Measurements from ENCODE around the gene KCNQ2.

Gene KCNQ2

DNA sequence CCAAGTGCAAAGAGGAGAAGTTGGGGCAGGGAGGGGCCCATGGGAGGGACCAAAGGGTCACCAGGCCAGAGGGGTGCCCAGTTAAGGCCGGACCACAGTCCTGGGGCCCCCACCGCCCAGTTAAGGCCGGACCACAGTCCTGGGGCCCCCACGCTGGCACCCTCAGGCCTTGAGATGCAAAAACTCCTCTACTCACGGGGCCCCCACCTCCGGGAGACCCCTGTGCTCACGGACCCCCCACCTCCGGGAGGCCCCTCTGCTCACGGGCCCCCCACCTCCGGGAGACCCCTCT, 16.9 kb downstream of the KCNQ2 start:
- DNase-seq (no peak), ATAC-seq (ENCODE audit: insufficient read depth, low read depth) (no peak)
- Histone ChIP-seq H4K20me1 (ENCODE audit: insufficient read depth, low read length) (peaks cover 34% of the 10 kb centered on the region), H3K4me1 (ENCODE audit: insufficient read depth, low read length) (peaks cover 6% of the 10 kb centered on the region), H2AFZ (ENCODE audit: low read depth, low read length) (no peak overlapping the region), H3K9me3 (ENCODE audit: insufficient read depth, low read length, severe bottlenecking) (no peaks in the 10 kb centered on the region), H3K4me2 (ENCODE audit: insufficient read depth, low read length) (no peak overlapping the region), H3K79me2 (ENCODE audit: insufficient read depth, low read length) (no peaks in the 10 kb centered on the region), H3K9ac (ENCODE audit: low read depth, low read length) (no peak overlapping the region), H3K36me3 (ENCODE audit: insufficient read depth, low read length) (no peaks in the 10 kb centered on the region), H3K27me3 (ENCODE audit: insufficient read depth, low read length, poor library complexity) (no peaks in the 10 kb centered on the region), H3K27ac (ENCODE audit: low read length) (no peak overlapping the region), H3K4me3 (ENCODE audit: low read depth in 1 of 2, low read length in 2 of 2) (no peak overlapping the region)
- TF ChIP-seq, protein P1, sequence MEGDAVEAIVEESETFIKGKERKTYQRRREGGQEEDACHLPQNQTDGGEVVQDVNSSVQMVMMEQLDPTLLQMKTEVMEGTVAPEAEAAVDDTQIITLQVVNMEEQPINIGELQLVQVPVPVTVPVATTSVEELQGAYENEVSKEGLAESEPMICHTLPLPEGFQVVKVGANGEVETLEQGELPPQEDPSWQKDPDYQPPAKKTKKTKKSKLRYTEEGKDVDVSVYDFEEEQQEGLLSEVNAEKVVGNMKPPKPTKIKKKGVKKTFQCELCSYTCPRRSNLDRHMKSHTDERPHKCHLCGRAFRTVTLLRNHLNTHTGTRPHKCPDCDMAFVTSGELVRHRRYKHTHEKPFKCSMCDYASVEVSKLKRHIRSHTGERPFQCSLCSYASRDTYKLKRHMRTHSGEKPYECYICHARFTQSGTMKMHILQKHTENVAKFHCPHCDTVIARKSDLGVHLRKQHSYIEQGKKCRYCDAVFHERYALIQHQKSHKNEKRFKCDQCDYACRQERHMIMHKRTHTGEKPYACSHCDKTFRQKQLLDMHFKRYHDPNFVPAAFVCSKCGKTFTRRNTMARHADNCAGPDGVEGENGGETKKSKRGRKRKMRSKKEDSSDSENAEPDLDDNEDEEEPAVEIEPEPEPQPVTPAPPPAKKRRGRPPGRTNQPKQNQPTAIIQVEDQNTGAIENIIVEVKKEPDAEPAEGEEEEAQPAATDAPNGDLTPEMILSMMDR (IDR thresholded peaks at IDR 0.05; ENCODE audit: borderline replicate concordance, extremely low read depth, low read length, poor library complexity, severe bottlenecking) = no peak
- no peak for TF ChIP-seq EZH2 (IDR thresholded peaks at IDR 0.05; ENCODE audit: borderline replicate concordance, low read depth, low read length, severe bottlenecking)

- Histone ChIP-seq H3K9me3 (ENCODE audit: insufficient read depth, low read length, severe bottlenecking) (no peaks in the 10 kb centered on the region), H3K4me1 (ENCODE audit: insufficient read depth, low read length) (peaks cover 6% of the 10 kb centered on the region), H3K9ac (ENCODE audit: low read depth, low read length) (no peak overlapping the region), H4K20me1 (ENCODE audit: insufficient read depth, low read length) (peaks cover 30% of the 10 kb centered on the region), H2AFZ (ENCODE audit: low read depth, low read length) (no peak overlapping the region), H3K4me3 (ENCODE audit: low read depth in 1 of 2, low read length in 2 of 2) (no peak overlapping the region), H3K79me2 (ENCODE audit: insufficient read depth, low read length) (no peaks in the 10 kb centered on the region), H3K27ac (ENCODE audit: low read length) (no peak overlapping the region), H3K4me2 (ENCODE audit: insufficient read depth, low read length) (no peak overlapping the region), H3K36me3 (ENCODE audit: insufficient read depth, low read length) (no peaks in the 10 kb centered on the region), H3K27me3 (ENCODE audit: insufficient read depth, low read length, poor library complexity) (no peaks in the 10 kb centered on the region)
- DNase-seq (no peak), ATAC-seq (ENCODE audit: insufficient read depth, low read depth) (no peak)
- TF ChIP-seq, protein P1 (IDR thresholded peaks at IDR 0.05; ENCODE audit: borderline replicate concordance, extremely low read depth, low read length, poor library complexity, severe bottlenecking) = no peak
- TF ChIP-seq EZH2 (IDR thresholded peaks at IDR 0.05; ENCODE audit: borderline replicate concordance, low read depth, low read length, severe bottlenecking) = no peak
These were observed 17.5 kb downstream of the KCNQ2 start for GRCh38 chr20:63454731-63455567.

DNA sequence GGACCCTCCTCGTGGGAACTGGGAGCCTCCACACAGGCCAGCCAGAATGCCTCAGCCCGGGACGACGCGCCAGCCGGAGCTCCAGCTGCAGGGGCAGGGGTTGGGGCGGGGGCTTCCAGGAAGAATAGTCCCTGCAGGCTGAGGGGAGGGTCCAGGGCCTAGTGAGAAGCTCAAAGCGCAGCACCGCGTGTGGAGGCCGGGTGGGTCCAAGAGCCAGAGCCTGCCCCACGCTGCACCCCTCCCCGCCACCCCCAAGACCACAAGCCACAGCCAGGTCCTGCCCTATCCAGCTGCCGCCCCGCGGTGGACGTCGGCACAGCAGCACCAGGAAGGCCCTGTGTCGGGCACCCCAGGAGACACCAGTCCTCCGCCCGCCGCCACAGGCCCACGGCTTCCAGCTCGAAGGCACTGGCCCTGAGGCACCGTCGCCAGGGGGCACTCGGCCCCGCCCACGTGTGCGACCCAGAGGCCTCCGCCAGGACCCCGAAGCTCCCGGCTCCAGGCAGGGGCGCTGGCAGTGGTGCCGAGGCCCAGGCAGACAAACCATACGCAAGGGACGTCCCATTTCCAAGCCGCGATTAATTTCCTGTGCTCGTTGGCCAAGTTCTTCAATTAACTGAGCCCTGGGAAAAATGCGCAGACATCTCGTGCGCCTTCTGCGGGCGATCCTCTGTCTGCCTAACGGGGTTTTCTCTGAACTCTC, 19.5 kb downstream of the KCNQ2 start:
- Histone ChIP-seq H3K9me3 (ENCODE audit: insufficient read depth, low read length, severe bottlenecking) (no peaks in the 10 kb centered on the region), H3K27me3 (ENCODE audit: insufficient read depth, low read length, poor library complexity) (no peaks in the 10 kb centered on the region), H3K4me2 (ENCODE audit: insufficient read depth, low read length) (no peak overlapping the region), H3K9ac (ENCODE audit: low read depth, low read length) (no peak overlapping the region), H2AFZ (ENCODE audit: low read depth, low read length) (no peak overlapping the region), H4K20me1 (ENCODE audit: insufficient read depth, low read length) (peaks cover 21% of the 10 kb centered on the region), H3K4me3 (ENCODE audit: low read depth in 1 of 2, low read length in 2 of 2) (no peak overlapping the region), H3K36me3 (ENCODE audit: insufficient read depth, low read length) (no peaks in the 10 kb centered on the region), H3K4me1 (ENCODE audit: insufficient read depth, low read length) (peaks cover 5% of the 10 kb centered on the region), H3K79me2 (ENCODE audit: insufficient read depth, low read length) (no peaks in the 10 kb centered on the region), H3K27ac (ENCODE audit: low read length) (no peak overlapping the region)
- no peak for ATAC-seq (ENCODE audit: insufficient read depth, low read depth)
- no peak for DNase-seq
- TF ChIP-seq, protein P1 (IDR thresholded peaks at IDR 0.05; ENCODE audit: borderline replicate concordance, extremely low read depth, low read length, poor library complexity, severe bottlenecking) = peak; percentile 4
- no peak for TF ChIP-seq EZH2 (IDR thresholded peaks at IDR 0.05; ENCODE audit: borderline replicate concordance, low read depth, low read length, severe bottlenecking)

Measured in DND-41 (cell line).